GM12873 (cell line): ENCODE results near the gene DDX50.
A peak's percentile ranks its signal among the peaks of the same experiment; 100 is the strongest.

Experiments used
- CTCF ChIP-seq: IDR thresholded peaks from 2 replicates; pipeline ENCODE4 v1.5.1; 2012; ENCODE audit warnings: low read depth, mild to moderate bottlenecking, moderate library complexity, low read length, control low read depth; ENCODE audit not compliant: insufficient read depth; ENCODE audit errors: missing control alignments

Gene DDX50

GRCh38 chr10:68878496-68878895, 22.6 kb upstream of the DDX50 start:
- no peak for TF ChIP-seq CTCF

- TF ChIP-seq CTCF: no peak
Measured at GRCh38 chr10:68879628-68880027, 21.5 kb upstream of the DDX50 start.

- no peak for TF ChIP-seq CTCF
Measured at GRCh38 chr10:68880181-68880580, 20.9 kb upstream of the DDX50 start.

GRCh38 chr10:68895041-68895440, 6.1 kb upstream of the DDX50 start:
- no peak for TF ChIP-seq CTCF

DNA sequence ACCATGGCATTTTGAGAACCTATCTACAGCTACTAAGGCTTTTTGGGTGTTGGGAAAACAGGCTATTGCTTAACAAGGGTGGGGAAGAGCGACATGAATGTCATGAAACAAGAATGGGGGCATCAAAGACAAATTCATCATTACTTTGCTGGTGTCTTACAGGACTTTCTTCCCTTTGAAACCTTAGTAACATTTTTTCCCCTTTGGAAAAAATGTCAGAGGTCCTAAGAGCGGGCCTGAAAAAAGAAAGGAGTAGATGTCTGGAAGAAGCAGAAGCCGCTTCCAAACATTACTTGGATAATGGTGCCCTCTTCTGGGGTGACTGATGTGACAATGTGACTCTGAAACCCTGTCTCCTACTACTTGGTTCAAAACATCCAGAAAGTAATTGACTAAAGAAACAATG, 3.8 kb upstream of the DDX50 start:
- TF ChIP-seq CTCF: peak; percentile 47

DNA sequence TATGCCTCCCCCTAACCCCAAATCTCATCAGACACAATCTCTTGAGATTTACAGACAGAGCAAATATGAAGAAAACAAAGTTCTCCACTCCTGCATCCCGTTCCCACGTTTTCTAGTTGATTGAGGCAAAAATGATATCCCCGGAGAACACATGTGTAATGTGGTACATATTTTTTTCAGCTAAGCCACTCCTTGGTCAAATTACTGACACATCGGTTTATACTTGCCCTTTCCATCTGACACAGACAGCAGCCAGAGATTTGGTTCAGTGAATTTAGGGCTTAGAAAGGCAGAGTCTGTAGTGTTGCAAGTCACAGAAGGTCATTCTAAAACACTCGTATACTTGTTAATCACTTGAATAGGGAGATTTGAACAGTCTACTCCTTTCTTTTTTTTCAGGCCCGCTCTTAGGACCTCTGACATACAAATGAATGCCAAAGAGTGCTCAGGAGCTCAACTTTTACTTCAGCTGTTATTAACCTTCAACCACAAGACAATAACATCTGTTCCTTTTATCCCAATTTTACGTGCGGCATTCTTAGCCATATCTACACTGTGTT, 1.8 kb upstream of the DDX50 start:
- TF ChIP-seq CTCF: no peak

DNA sequence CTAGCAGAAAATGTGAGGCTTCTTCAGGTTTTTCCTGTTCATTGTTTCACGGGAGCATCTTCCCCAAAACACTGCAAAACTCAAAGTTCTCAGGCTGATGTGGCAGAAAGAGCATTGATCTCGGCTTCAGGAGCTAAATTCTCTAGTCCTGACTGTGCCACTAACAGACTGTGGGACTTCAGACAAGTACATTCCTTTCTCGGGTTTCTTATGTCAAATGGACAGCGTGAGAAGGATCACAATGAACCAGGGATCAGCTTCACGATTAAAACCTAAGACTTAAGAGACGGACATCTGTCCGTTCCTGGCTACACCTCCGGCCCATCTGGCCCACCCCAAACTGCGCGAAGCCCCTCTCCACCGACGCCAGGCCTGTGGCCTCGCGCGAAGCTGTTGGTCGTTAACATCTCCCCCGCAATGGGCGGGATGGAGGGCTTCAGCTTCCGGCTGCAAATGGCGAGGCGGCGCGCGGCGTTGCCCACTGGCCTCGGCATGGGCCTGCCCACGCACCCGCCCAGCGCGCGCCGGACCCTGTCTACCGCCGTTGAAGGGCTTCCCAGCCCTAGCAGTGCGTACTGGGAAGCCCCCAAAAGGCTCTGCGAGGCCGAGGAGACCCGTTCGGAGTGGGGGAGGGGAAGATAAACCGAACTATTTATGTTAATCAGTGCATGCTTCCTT, 549 bp upstream of the DDX50 start:
- TF ChIP-seq CTCF: no peak

DNA sequence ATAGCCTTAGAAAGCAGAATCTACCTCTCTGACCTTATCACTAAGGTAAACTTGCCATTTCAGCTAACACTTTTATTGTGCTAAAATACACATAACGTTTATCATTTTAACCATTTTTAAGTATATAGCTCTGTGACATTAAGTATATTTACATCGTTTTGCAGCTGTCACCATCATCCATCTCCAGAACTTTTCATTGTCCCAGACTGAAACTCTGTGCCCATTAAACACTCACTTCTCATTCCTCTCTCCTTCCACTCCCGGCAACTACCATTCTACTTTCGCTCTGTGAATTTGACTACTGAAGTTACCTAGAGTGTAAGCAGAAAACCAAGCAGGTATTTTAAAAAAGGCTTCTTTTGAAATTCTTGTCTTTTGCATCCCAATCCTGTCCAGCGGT, 1.3 kb downstream of the DDX50 start:
- no peak for TF ChIP-seq CTCF
